Stimulated activated CD8-positive, alpha-beta memory T cell treated with anti-CD3 and anti-CD28 coated beads, Interleukin-15, amount 100 ng/mL, for 24 hours (primary cell): ENCODE data around the gene IGF2.

Experiments
- DNase-seq: peaks from one replicate; pipeline ENCODE4 v3.0.0-alpha.2; 2020; ENCODE audit warnings: low read depth

Gene IGF2

DNA sequence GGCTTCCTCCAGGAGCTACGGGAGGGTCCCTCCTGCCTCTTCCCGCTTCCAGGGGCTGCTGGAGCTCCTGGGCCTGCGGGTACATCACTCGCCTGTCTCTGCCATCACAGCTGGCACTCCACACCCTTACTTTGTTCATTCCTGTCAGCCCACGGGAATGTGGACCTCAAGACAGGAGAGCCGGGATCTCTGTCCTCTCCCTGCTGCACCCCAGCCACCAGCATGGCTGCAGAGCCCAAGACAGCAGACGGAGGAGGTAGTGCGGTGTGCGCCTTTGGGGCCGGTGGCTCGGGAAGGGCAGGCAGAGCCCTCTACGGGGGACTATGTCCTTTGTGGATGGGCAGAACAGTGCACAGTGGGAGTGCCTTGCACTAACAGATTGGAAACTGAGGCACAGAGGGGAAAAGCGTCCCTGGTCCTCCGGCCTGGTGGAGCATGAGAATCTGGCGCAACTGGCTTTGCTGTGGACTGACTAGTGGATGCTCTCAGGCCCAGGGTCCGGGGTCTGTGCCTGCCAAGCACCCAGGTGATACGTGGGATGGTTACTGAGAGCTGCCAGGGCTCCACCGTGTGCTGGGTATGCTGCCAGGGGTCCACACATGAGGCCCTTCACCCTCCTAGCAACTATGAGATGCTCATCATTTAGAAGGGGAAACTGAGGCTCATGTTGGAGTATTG is 47.3 kb downstream of the IGF2 start:
- DNase-seq: no peak

DNA sequence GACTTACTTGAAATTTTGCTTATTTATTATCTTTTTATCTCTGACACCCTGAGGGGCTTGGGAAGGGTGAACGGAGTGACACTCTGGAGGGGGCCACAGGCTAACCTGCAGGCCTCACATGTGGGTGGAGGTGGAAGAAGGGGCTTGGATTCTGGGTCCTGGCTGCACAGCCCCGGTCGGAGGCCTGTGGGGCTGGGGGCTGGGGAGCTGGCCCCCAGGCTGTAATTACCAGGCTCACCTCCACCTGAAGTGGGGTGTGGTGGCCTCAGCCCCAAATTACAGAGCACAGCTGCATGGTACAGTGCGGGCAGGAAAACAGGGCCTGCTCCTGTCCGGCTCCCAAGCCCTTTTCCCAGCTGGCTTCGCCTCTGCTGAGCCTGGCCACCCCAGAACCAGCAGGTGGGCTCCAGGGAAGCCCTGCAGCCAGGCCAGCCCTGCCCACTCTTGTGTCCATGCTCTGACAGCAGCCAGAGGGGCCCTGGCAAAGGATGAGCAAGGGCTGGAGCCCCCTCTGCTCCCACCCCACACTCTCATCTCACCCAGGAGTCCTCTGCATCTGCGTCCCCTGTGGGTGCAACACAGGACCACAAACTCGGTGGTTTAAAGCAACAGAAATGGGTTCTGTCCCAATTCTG is 48.0 kb downstream of the IGF2 start:
- no peak for DNase-seq

DNA sequence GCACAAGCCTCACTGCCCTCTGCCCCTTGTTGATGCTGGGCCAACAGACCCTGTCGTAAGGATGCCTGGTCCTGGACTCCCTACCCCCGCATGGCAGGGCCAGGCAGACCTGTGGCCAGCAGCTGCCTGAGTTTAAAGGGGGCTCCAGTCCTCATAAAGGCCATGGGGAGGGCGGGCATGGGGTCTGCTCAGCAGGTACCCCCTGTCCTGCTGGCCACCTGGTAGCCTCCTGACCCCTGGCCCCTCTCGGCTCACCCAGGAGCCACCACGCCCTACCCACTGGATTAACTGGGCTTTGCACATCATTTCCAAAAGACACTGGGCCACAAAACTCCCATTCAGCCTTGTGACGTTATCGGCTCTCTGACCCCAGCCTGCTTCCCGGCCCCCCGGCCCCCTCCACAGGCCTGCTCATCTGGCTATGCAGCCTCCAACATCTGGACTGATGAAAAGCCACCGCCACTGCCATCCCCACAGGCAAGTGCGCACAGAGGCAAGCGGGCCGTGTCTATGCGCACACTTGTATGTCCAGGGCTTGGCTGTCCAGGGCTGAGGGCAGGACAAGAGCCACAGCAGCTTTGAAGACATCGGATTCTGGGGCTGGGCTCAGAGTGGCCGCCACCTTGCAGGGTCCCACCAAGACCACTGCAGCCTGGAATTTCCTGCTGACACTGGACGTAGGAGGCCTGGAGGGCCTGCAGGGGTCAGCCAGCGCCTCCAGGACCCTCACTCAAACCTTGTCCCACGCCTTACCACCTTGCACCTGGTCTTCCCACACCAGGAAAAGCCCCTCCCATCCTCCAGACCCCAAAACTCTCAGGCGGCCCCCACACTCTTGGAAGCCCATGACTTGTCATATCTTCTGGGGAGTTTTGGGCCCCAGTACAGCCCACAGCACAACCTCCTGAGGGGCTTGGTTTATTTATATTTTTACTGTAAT is 48.7 kb downstream of the IGF2 start:
- no peak for DNase-seq

DNA sequence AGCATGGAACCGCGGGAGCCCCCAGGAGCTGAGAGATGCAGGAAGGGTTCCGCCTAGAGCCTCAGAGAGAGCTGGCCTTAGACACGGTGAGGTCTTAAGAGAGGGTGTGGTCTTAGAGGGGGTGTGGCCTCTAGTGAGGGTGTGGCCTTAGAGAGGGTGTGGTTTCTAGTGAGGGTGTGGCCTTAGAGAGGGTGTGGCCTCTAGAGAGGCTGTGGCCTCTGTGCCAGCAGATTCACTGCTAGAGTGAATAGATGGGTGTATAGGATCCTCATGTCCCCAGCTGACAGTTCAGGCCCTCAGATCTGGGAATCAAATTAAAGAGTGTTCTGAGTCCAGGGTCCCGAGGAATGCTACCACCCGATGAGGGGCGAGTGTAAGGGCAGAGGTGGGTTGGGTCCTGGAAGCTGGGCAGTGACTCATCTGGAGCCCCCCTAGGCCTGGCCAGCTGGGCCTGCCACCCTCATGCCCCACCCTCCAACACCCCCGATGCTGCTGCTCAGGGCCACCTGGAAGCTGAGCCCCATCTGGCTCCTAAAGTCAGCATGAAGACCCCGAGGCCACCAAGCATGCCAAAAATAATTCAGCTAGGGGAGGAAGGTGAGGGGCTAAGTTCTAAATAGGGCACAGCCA is 49.5 kb downstream of the IGF2 start:
- no peak for DNase-seq

GRCh38 chr11:2088746-2089535 is 50.2 kb downstream of the IGF2 start:
- no peak for DNase-seq

DNA sequence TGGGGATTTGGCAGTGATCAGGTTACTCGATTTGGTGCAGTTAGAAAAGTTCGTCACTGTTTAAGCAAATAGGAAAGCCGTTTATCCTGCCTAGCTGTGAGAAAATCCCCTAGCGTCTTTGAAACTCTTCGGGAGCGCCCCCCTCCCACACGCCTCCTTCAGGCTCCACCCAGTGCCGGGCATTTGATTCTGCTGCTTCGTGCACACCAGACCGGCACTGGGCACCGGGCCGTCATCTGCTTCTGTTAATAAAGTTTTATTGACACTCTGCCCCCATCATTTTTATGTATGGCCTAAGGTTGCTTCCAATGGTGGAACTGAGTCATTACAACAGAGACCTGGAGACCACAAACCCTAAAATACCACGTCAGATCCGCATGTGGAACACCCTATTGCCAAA is 50.9 kb downstream of the IGF2 start:
- DNase-seq: no peak

DNA sequence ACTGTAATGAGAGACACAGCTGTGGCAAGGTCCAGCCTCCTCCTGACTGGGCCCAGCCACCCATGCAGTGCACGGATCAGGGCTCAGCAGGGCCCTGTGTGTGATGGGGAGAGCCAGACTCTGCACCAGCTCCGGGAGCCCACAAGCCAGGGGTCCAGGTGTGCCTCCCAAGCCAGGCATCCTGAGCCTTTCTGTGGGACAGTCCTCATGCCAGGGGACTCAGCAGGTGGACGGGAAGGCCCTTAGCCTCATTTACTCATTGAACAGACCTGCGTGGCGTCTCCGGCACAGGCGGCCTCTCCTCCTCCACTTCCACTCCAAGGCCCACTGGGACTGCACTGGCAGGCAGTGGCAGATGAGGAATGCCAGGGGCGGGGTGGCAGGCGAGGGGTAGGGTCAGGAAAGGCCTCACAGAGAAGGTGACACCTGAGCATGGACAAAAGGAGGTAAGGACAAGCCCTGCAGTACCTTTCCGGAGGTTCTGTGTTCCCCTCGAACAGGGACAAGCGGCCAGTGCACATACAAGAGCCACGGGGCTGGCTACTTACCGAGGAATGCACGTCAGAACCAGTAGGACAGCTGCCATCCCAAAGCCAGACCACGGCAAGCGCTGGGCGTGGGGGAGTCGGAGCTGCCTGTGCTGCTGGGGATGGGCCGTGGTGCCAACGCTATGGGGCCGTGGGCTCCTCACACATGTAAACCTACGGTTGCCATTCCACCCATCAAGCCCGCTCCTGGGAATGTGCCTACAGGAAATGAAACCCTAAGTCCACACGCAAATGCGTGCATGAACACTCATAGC is 52.7 kb downstream of the IGF2 start:
- no peak for DNase-seq

GRCh38 chr11:2085251-2086066 is 53.7 kb downstream of the IGF2 start:
- DNase-seq: no peak

DNA sequence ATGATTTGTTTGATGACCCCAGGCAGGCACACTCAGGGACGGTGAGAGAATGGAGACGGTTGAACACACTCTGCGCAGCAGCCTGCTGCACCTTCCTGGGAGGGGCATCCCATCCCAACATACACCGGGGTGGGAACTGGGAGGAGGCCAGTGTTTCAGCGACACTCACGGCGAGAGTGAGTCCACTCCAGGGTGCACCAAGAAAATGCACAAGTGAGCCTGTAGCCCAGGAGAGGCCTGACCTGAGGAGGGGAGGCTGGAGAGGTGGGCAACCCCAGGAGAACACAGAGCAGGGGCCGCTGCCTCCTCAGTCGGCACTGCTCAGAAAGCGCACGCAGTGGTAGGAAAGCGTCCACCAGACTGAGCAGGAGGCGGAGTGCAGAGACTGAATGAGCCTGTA is 54.5 kb downstream of the IGF2 start:
- no peak for DNase-seq
